Caki2 (cell line): Measurements from ENCODE around the gene RAB40C. TPM values are rescaled to one million over a fixed set of nuclear protein-coding genes. Genes with fewer than 3 reads are reported as not detected.

ENCODE experiments used
- DNase-seq: peaks from one replicate; pipeline ENCODE4 v3.0.0-alpha.2; 2015; ENCODE audit warnings: low read depth
- in situ Hi-C: cut with HindIII; loops from 2 replicates; pipeline ENCODE4 v1.10.0; 2016; ENCODE audit warnings: low sequenced_read_pairs, low pct_unique_long_range_greater_than_20kb, mixed read lengths
- total RNA-seq: library from RNA; depleted of rRNA; stranded (reverse); fragments of >200 nt; shearing (Covaris generic); gene quantifications from 2 replicates; pipeline ENCODE4 v1.2.3, GENCODE V29; 2014; ENCODE audit warnings: low replicate concordance

RAB40C gene
- total RNA-seq, 1 experiment from 2014 or later = 22.4 TPM

- DNase-seq = no peak
- in situ Hi-C loops = no loop called here
Observed at GRCh38 chr16:634996-635395, 45.1 kb downstream of the RAB40C start.

- in situ Hi-C loops = no loop called here
- no peak for DNase-seq
Observed at GRCh38 chr16:635573-636205, 45.8 kb downstream of the RAB40C start.

GRCh38 chr16:636206-637080 lies 46.6 kb downstream of the RAB40C start, which contains the start of gene METTL26:
METTL26 (minus strand) TSS chr16:636305; CDS start chr16:636290, 15 bp downstream.
- peak; percentile 97 for DNase-seq
- in situ Hi-C loops = no loop called here

- DNase-seq = no peak
- in situ Hi-C loops = no loop called here
Observed at GRCh38 chr16:637081-638018, 47.5 kb downstream of the RAB40C start.

- in situ Hi-C loops = no loop called here
- DNase-seq = no peak
Observed at GRCh38 chr16:638034-638543, 48.2 kb downstream of the RAB40C start.

GRCh38 chr16:638836-639235 lies 49.0 kb downstream of the RAB40C start:
- DNase-seq = no peak
- in situ Hi-C loops = no loop called here

GRCh38 chr16:640614-641013 lies 50.7 kb downstream of the RAB40C start:
- no peak for DNase-seq
- in situ Hi-C loops = no loop called here

GRCh38 chr16:641326-642188 lies 51.7 kb downstream of the RAB40C start, which contains the start of gene MCRIP2:
MCRIP2 (plus strand) TSS chr16:641828; CDS start chr16:641992, 164 bp downstream.
- in situ Hi-C loops = no loop called here
- peak; percentile 88 for DNase-seq

- in situ Hi-C loops = no loop called here
- DNase-seq = peak; percentile 59
Observed at GRCh38 chr16:642189-643049, 52.6 kb downstream of the RAB40C start.

GRCh38 chr16:643050-643368 lies 53.1 kb downstream of the RAB40C start:
- DNase-seq = no peak
- in situ Hi-C loops = no loop called here

GRCh38 chr16:644556-644955 lies 54.7 kb downstream of the RAB40C start:
- no peak for DNase-seq
- in situ Hi-C loops = no loop called here

GRCh38 chr16:645852-646678 lies 56.2 kb downstream of the RAB40C start:
- in situ Hi-C loops = no loop called here
- peak; percentile 61 for DNase-seq

- in situ Hi-C loops = no loop called here
Observed at GRCh38 chr16:646679-647172, 56.9 kb downstream of the RAB40C start.

GRCh38 chr16:647173-647902 lies 57.5 kb downstream of the RAB40C start:
- in situ Hi-C loops = no loop called here
- no peak for DNase-seq

More at GRCh38 chr16:646679-647172, 56.9 kb downstream of the RAB40C start:
- DNase-seq = no peak
